WTC11 (cell line): ENCODE measurements around the gene RASA1. TPM values are rescaled to one million over a fixed set of nuclear protein-coding genes. Genes with fewer than 3 reads are reported as not detected.
"Not testable (repeated sequence)": the region's sequence is repeated elsewhere in the genome, so short reads cannot be mapped to it uniquely, and the experiment has no call there.

Experiments
- ATAC-seq: fragments of 200-7000 bp; cut with Tn5 transposase; 2 replicates; pipeline ENCODE4 v1.10.0; 2021; ENCODE audit warnings: mild to moderate bottlenecking, moderate library complexity
- CTCF ChIA-PET: fragments of 300-600 bp; sonication (Branson Sonifier 250); formaldehyde crosslinking; loops from one replicate; lab custom pipeline; 2021; ENCODE audit warnings: antibody characterized with exemption; lab: Charles Lee
- POLR2A ChIA-PET: fragments of 350-600 bp; sonication (Branson Sonifier 250); formaldehyde crosslinking; loops from one replicate; lab custom pipeline; 2021; ENCODE audit warnings: antibody characterized with exemption; lab: Charles Lee
- DNase-seq: peaks from one replicate; pipeline ENCODE4 v3.0.0; 2021; ENCODE audit warnings: low spot score
- H3K27ac Mint-ChIP-seq: 2 replicates; pipeline ENCODE4 v1.8.0; 2021; ENCODE audit warnings: mixed read lengths
- H3K27me3 Mint-ChIP-seq: 2 replicates; pipeline ENCODE4 v1.8.0; 2021; ENCODE audit warnings: low read depth, mild to moderate bottlenecking, moderate library complexity, mixed read lengths
- H3K36me3 Mint-ChIP-seq: 2 replicates; pipeline ENCODE4 v1.8.0; 2021; ENCODE audit warnings: mixed read lengths
- H3K4me1 Mint-ChIP-seq: 2 replicates; pipeline ENCODE4 v1.8.0; 2022; ENCODE audit warnings: mixed read lengths
- H3K4me3 Mint-ChIP-seq: 2 replicates; pipeline ENCODE4 v1.8.0; 2021; ENCODE audit warnings: mild to moderate bottlenecking, moderate library complexity, mixed read lengths
- H3K9me3 Mint-ChIP-seq: 2 replicates; pipeline ENCODE4 v1.8.0; 2021; ENCODE audit warnings: mixed read lengths
- ATF6 ChIP-seq: sonication (generic); formaldehyde crosslinking; IDR thresholded peaks from 2 replicates; pipeline ENCODE4 v1.8.1; 2023; ENCODE audit warnings: mild to moderate bottlenecking, missing genetic modification reagents
- CBFB ChIP-seq: sonication (generic); formaldehyde crosslinking; IDR thresholded peaks from 2 replicates; pipeline ENCODE4 v1.8.1; 2022; ENCODE audit warnings: mild to moderate bottlenecking, low read depth, missing genetic modification reagents
- ELF4 ChIP-seq: sonication (generic); formaldehyde crosslinking; IDR thresholded peaks from 2 replicates; pipeline ENCODE4 v1.8.1; 2022; ENCODE audit warnings: low read depth, mild to moderate bottlenecking, moderate library complexity, missing genetic modification reagents
- ETV6 ChIP-seq: sonication (generic); formaldehyde crosslinking; IDR thresholded peaks from 2 replicates; pipeline ENCODE4 v1.8.1; 2022; ENCODE audit warnings: mild to moderate bottlenecking, missing genetic modification reagents
- GABPB1 ChIP-seq: sonication (generic); formaldehyde crosslinking; IDR thresholded peaks from 2 replicates; pipeline ENCODE4 v1.8.1; 2023; ENCODE audit warnings: mild to moderate bottlenecking, missing genetic modification reagents
- HMGXB4 ChIP-seq: sonication (generic); formaldehyde crosslinking; IDR thresholded peaks from 2 replicates; pipeline ENCODE4 v1.8.1; 2023; ENCODE audit warnings: mild to moderate bottlenecking, moderate library complexity, missing genetic modification reagents
- MXD4 ChIP-seq: fragments of 250-450 bp; sonication (Bioruptor Pico); IDR thresholded peaks from 2 replicates; pipeline ENCODE4 v1.8.0; 2021; ENCODE audit warnings: mild to moderate bottlenecking, moderate library complexity, borderline replicate concordance
- MYBL2 ChIP-seq: sonication (generic); formaldehyde crosslinking; IDR thresholded peaks from 2 replicates; pipeline ENCODE4 v1.8.1; 2023; ENCODE audit warnings: mild to moderate bottlenecking, moderate library complexity, missing genetic modification reagents
- NFATC4 ChIP-seq: fragments of 250-450 bp; sonication (Bioruptor Pico); IDR thresholded peaks from 2 replicates; pipeline ENCODE4 v1.9.0; 2021; ENCODE audit warnings: mild to moderate bottlenecking
- NR3C1 ChIP-seq: sonication (generic); formaldehyde crosslinking; conservative IDR thresholded peaks from 2 replicates; pipeline ENCODE4 v1.8.1; 2023; ENCODE audit warnings: low read depth, mild to moderate bottlenecking, missing genetic modification reagents
- PRDM15 ChIP-seq: sonication (generic); formaldehyde crosslinking; IDR thresholded peaks from 2 replicates; pipeline ENCODE4 v1.8.0; 2022; ENCODE audit warnings: missing genetic modification reagents
- PREB ChIP-seq: sonication (generic); formaldehyde crosslinking; IDR thresholded peaks from 2 replicates; pipeline ENCODE4 v1.8.1; 2022; ENCODE audit warnings: mild to moderate bottlenecking, missing genetic modification reagents, moderate library complexity, borderline replicate concordance
- RORB ChIP-seq: fragments of 250-450 bp; sonication (Bioruptor Pico); IDR thresholded peaks from 2 replicates; pipeline ENCODE4 v1.9.0; 2021; ENCODE audit warnings: mild to moderate bottlenecking
- USF2 ChIP-seq: sonication (generic); formaldehyde crosslinking; IDR thresholded peaks from 2 replicates; pipeline ENCODE4 v1.8.1; 2023; ENCODE audit warnings: mild to moderate bottlenecking, missing genetic modification reagents, moderate library complexity
- ZBTB21 ChIP-seq: sonication (generic); formaldehyde crosslinking; IDR thresholded peaks from 2 replicates; pipeline ENCODE4 v1.8.1; 2023; ENCODE audit warnings: mild to moderate bottlenecking, missing genetic modification reagents, borderline replicate concordance
- ZNF263 ChIP-seq: sonication (generic); formaldehyde crosslinking; IDR thresholded peaks from 2 replicates; pipeline ENCODE4 v1.8.1; 2022; ENCODE audit warnings: low read depth, mild to moderate bottlenecking, moderate library complexity, missing genetic modification reagents
- ZNF281 ChIP-seq: sonication (generic); formaldehyde crosslinking; IDR thresholded peaks from 2 replicates; pipeline ENCODE4 v1.8.0; 2023; ENCODE audit warnings: mild to moderate bottlenecking, missing genetic modification reagents
- ZNF671 ChIP-seq: fragments of 250-450 bp; sonication (Bioruptor Pico); IDR thresholded peaks from 2 replicates; pipeline ENCODE4 v1.8.0; 2021; ENCODE audit warnings: mild to moderate bottlenecking
- total RNA-seq: library from RNA; stranded (reverse); gene quantifications from 3 replicates; pipeline ENCODE4 v1.2.3, GENCODE V29; 2021

The RASA1 gene
- total RNA-seq, 1 experiment from 2014 or later, result 31.0 TPM

- H3K27me3 Mint-ChIP-seq, result no peaks in the 10 kb centered on the region
- TF ChIP-seq MYBL2 (CRISPR knock-in tag) (no peak), ETV6 (CRISPR knock-in tag) (no peak), GABPB1 (CRISPR knock-in tag) (no peak), USF2 (CRISPR knock-in tag) (no peak), ATF6 (no peak), ZNF263 (CRISPR knock-in tag) (no peak), PREB (CRISPR knock-in tag) (no peak), CBFB (CRISPR knock-in tag) (no peak), NFATC4 (CRISPR knock-in tag) (no peak), ZNF671 (CRISPR knock-in tag) (no peak), NR3C1 (CRISPR knock-in tag) (no peak), MXD4 (CRISPR knock-in tag) (no peak), PRDM15 (CRISPR knock-in tag) (no peak), ZBTB21 (CRISPR knock-in tag) (no peak), HMGXB4 (no peak), ELF4 (CRISPR knock-in tag) (no peak), RORB (no peak), ZNF281 (CRISPR knock-in tag) (no peak)
- CTCF ChIA-PET, result no interaction called here
- POLR2A ChIA-PET, result no interaction called here
- H3K9me3 Mint-ChIP-seq, result peaks cover 10% of the 10 kb centered on the region; the same call in 1 of the 2 replicates
- DNase-seq, result no peak
- H3K4me1 Mint-ChIP-seq, result no peaks in the 10 kb centered on the region
- no peak for ATAC-seq
- 0 out of 2 replicates have a peak overlapping the region, but pooled peaks have one; percentile 15 for H3K27ac Mint-ChIP-seq
- no peak overlapping the region for H3K4me3 Mint-ChIP-seq
- peaks cover 18% of the 10 kb centered on the region for H3K36me3 Mint-ChIP-seq
These were observed 14.6 kb downstream of the RASA1 start for GRCh38 chr5:87282269-87282668.

GRCh38 chr5:87287266-87287665 is 19.6 kb downstream of the RASA1 start:
- H3K4me3 Mint-ChIP-seq, POLR2A ChIA-PET, DNase-seq, ATAC-seq, H3K4me1 Mint-ChIP-seq, H3K27ac Mint-ChIP-seq, H3K27me3 Mint-ChIP-seq, CTCF ChIA-PET: not testable (repeated sequence)
- Mint-ChIP-seq H3K9me3 (peaks cover 24% of the 10 kb centered on the region), H3K36me3 (peaks cover 27% of the 10 kb centered on the region)
